IPS-20b (cell line): ENCODE measurements around the gene RPSA.

Experiments
- H3K27ac ChIP-seq: one replicate; pipeline ENCODE4 v1.5.1; 2013; ENCODE audit warnings: low read length
- H3K27me3 ChIP-seq: 2 replicates; pipeline ENCODE4 v1.6.1; 2013; ENCODE audit warnings: mild to moderate bottlenecking, low read length, inconsistent platforms; ENCODE audit not compliant: insufficient read depth
- H3K36me3 ChIP-seq: 2 replicates; pipeline ENCODE4 v1.6.1; 2013; ENCODE audit warnings: low read depth, mild to moderate bottlenecking, inconsistent platforms, low read length, moderate library complexity; ENCODE audit not compliant: insufficient read depth
- H3K4me1 ChIP-seq: 2 replicates; pipeline ENCODE4 v1.6.1; 2013; ENCODE audit warnings: mild to moderate bottlenecking, control low read depth, inconsistent platforms, low read length, moderate library complexity; ENCODE audit not compliant: insufficient read depth
- H3K4me3 ChIP-seq: 2 replicates; pipeline ENCODE4 v1.5.1; 2013; ENCODE audit warnings: mild to moderate bottlenecking, low read length, inconsistent platforms
- H3K9ac ChIP-seq: 2 replicates; pipeline ENCODE4 v1.6.1; 2013; ENCODE audit warnings: low read depth, mild to moderate bottlenecking, inconsistent platforms, low read length, moderate library complexity
- H3K9me3 ChIP-seq: 2 replicates; pipeline ENCODE4 v1.6.1; 2013; ENCODE audit warnings: mild to moderate bottlenecking, low read depth, low read length, inconsistent platforms; ENCODE audit not compliant: insufficient read depth

The RPSA gene

GRCh38 chr3:39428745-39429201, 22.3 kb downstream of the RPSA start:
- Histone ChIP-seq H3K4me1 (no peaks in the 10 kb centered on the region), H3K27ac (no peak overlapping the region), H3K36me3 (no peaks in the 10 kb centered on the region)

GRCh38 chr3:39429466-39429865, 22.9 kb downstream of the RPSA start:
- no peaks in the 10 kb centered on the region for H3K4me1 ChIP-seq
- H3K36me3 ChIP-seq = no peaks in the 10 kb centered on the region
- no peaks in the 10 kb centered on the region for H3K27me3 ChIP-seq
- H3K27ac ChIP-seq = no peak overlapping the region
- no peaks in the 10 kb centered on the region for H3K9me3 ChIP-seq
- no peak overlapping the region for H3K4me3 ChIP-seq
- H3K9ac ChIP-seq = no peak overlapping the region

More at GRCh38 chr3:39428745-39429201, 22.3 kb downstream of the RPSA start:
- H3K27me3 ChIP-seq = no peaks in the 10 kb centered on the region
- no peak overlapping the region for H3K9ac ChIP-seq
- H3K4me3 ChIP-seq = no peak overlapping the region
- no peaks in the 10 kb centered on the region for H3K9me3 ChIP-seq

- no peaks in the 10 kb centered on the region for H3K9me3 ChIP-seq
Measured at GRCh38 chr3:39432342-39432741, 25.8 kb downstream of the RPSA start.

DNA sequence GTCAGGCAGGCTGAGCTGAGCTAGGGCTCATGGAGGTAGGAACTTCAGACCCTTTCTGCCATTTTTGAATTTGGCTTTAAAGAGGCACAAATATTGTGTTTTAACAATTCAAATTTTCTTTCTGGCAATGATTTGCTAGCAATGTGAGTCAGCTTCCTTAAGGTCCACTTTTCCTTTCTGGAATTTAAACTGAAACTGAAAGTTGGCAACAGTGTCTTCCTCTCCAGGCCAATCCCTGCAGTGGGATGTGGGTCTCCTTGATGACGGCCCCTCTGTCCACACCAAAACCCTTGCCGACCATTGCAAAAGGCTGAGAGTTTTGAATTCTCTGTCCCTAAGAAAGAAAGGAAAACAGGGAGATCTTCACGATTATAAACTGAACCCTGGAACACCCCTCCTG, 27.1 kb downstream of the RPSA start:
- Histone ChIP-seq H3K4me1 (no peaks in the 10 kb centered on the region), H3K27ac (no peak overlapping the region), H3K9me3 (no peaks in the 10 kb centered on the region), H3K27me3 (no peaks in the 10 kb centered on the region), H3K9ac (no peak overlapping the region), H3K4me3 (no peak overlapping the region), H3K36me3 (no peaks in the 10 kb centered on the region)

More at GRCh38 chr3:39432342-39432741, 25.8 kb downstream of the RPSA start:
- Histone ChIP-seq H3K27me3 (no peaks in the 10 kb centered on the region), H3K36me3 (no peaks in the 10 kb centered on the region), H3K4me3 (no peak overlapping the region), H3K27ac (no peak overlapping the region), H3K4me1 (no peaks in the 10 kb centered on the region), H3K9ac (no peak overlapping the region)

DNA sequence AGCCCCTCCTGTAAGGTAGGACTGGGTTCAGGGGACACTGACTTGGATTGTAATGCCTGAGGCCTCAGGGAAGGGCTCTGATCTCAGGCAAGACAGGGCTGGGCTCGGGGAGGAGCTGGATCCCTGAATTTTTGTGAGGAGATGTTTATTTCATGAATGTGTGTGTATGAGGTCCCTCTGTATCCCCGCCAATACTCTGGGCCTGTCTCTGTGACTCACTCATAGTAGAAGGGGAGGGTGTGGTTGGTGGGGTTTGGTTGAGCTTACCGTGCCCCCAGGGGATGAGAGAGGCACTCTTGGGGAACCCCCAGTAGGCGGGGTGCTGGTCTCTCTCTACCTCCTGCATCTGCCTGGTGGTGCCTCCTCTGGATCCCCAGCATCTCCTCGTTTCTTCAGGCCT, 28.1 kb downstream of the RPSA start:
- no peaks in the 10 kb centered on the region for H3K9me3 ChIP-seq
- H3K9ac ChIP-seq = no peak overlapping the region
- no peak overlapping the region for H3K27ac ChIP-seq

GRCh38 chr3:39435006-39435748, 28.7 kb downstream of the RPSA start:
- Histone ChIP-seq H3K36me3 (no peaks in the 10 kb centered on the region), H3K4me3 (no peak overlapping the region), H3K9ac (no peak overlapping the region), H3K27me3 (no peaks in the 10 kb centered on the region), H3K9me3 (no peaks in the 10 kb centered on the region), H3K4me1 (no peaks in the 10 kb centered on the region), H3K27ac (no peak overlapping the region)

More for the DNA sequence above, 28.1 kb downstream of the RPSA start:
- H3K4me3 ChIP-seq = no peak overlapping the region
- no peaks in the 10 kb centered on the region for H3K27me3 ChIP-seq
- no peaks in the 10 kb centered on the region for H3K36me3 ChIP-seq
- no peaks in the 10 kb centered on the region for H3K4me1 ChIP-seq

DNA sequence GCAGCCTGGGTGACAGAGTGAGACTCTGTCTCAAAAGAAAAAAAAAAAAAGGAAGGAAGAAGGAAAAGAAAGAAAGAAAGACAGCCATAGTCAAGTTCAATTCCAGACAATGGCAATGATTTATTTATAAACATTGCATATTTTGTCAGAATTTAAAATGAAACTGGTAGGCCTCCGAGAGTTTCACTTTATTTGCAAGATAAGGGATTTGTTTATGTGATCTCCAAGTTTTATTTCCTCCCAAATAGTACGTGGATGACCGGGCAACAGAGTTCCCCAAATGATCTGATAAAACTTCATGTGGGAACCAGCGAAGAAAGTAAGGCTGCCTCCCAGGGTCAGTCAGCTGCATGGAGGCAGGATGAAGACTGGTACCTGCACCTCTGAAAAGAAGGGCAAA, 32.4 kb downstream of the RPSA start:
- no peaks in the 10 kb centered on the region for H3K4me1 ChIP-seq
- H3K36me3 ChIP-seq = no peaks in the 10 kb centered on the region
- no peak overlapping the region for H3K9ac ChIP-seq
- no peak overlapping the region for H3K4me3 ChIP-seq
- no peaks in the 10 kb centered on the region for H3K9me3 ChIP-seq
- no peak overlapping the region for H3K27ac ChIP-seq
- no peaks in the 10 kb centered on the region for H3K27me3 ChIP-seq

DNA sequence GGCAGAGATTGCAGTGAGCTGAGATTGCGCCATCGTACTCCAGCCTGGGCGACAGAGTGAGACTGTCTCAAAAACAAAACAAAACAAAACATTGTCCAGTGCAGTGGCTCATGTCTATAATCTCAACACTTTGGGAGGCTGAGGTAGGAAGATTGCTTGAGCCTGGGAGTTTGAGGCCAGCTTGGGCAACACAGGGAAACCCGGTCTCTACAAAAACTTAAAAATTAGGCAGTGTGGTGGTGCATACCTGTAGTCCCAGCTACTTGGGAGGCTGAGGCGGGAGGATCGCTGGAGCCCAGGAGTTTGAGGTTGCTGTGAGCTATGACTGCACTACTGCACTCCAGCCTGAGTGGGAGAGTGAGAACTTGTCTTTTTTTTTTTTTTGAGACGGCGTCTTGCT, 33.8 kb downstream of the RPSA start:
- H3K27ac ChIP-seq = no peak overlapping the region
- no peak overlapping the region for H3K9ac ChIP-seq
- H3K4me3 ChIP-seq = no peak overlapping the region
- H3K36me3 ChIP-seq = no peaks in the 10 kb centered on the region
- no peaks in the 10 kb centered on the region for H3K4me1 ChIP-seq
- H3K27me3 ChIP-seq = no peaks in the 10 kb centered on the region
- no peaks in the 10 kb centered on the region for H3K9me3 ChIP-seq

DNA sequence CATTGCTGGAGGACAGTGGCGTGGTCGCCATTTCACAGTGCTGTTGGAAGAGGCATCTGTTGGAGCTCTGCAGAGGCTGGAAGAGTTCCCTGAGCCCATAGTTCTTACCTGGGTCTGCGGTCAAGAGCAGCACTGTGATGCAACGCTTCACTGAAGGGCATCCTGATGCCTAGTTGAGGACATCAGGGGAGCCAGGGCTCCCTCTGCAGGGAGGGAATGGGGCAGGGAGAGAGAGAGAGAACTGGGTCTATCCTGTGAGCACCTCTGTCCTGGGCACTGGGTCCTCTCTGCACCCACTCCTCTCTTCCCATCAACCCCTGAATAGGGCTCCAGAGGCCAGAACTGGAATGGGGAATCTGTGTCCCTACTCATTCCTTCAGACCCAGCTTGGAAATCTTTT, 37.0 kb downstream of the RPSA start:
- Histone ChIP-seq H3K9ac (no peak overlapping the region), H3K36me3 (no peaks in the 10 kb centered on the region), H3K27me3 (no peaks in the 10 kb centered on the region), H3K27ac (no peak overlapping the region), H3K9me3 (no peaks in the 10 kb centered on the region), H3K4me1 (no peaks in the 10 kb centered on the region), H3K4me3 (no peak overlapping the region)

DNA sequence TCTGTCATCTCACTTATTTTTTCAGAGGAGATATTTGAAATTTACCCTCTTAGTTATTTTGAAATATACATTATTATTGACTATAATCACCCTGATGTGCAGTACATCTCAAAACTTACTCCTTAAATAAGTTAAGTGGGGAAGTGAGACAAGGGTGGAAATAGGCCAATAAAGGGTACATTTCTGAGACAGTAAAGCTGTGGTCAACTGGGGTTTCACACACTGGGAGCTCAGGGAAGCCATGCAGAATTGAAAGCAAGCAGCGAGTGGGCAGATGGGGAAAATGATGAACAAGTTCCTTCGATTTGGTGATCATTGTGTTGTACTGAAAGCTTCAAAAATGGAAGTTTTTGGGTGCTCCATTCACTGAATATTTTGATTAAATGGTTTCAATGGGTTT, 39.4 kb downstream of the RPSA start:
- no peaks in the 10 kb centered on the region for H3K4me1 ChIP-seq
- H3K27ac ChIP-seq = no peak overlapping the region
- no peaks in the 10 kb centered on the region for H3K27me3 ChIP-seq

GRCh38 chr3:39446444-39446843, 39.9 kb downstream of the RPSA start:
- Histone ChIP-seq H3K27ac (no peak overlapping the region), H3K27me3 (no peaks in the 10 kb centered on the region), H3K36me3 (no peaks in the 10 kb centered on the region), H3K4me1 (no peaks in the 10 kb centered on the region), H3K4me3 (no peak overlapping the region), H3K9ac (no peak overlapping the region), H3K9me3 (no peaks in the 10 kb centered on the region)

More for the DNA sequence above, 39.4 kb downstream of the RPSA start:
- H3K9me3 ChIP-seq = no peaks in the 10 kb centered on the region
- H3K9ac ChIP-seq = no peak overlapping the region
- H3K36me3 ChIP-seq = no peaks in the 10 kb centered on the region
- no peak overlapping the region for H3K4me3 ChIP-seq

DNA sequence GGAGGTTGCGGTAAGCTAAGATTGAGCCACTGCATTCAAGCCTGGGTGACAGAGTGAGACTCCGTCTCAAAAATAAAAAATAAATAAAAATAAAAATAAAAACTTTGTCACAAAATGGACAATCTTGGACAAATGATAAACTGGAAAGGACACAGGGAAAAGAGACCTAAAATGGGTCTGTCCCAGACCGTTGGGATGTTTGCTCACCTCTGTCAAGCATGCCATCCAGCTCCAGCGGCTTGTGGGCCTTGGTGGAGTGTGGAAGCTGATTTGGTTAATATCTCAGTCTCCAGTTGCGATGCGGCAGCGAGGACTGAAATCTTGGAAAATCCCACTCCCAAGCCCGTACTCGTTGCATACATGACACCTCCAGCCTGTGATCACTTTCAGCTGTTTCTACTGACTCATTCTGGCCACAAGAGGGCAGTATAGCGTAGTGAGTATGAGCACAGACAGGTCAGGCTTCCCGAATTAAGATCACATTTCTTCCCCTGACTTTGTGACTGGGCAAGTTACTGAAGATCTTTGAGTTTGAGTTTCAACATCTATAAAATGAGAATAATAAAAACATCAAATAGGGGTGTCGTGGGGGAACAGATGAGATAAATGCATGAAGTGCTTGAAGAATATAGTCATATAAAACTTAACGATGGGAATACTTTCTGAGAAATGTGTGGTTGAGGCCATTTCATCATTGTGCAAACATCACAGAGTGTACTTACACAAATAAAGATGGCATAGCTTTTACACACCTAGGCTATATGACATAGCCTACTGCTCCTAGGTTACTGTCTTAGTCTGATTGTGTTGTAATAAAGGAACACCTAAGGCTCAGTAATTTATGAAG, 41.3 kb downstream of the RPSA start:
- no peak overlapping the region for H3K4me3 ChIP-seq
- H3K36me3 ChIP-seq = no peaks in the 10 kb centered on the region
- no peak overlapping the region for H3K9ac ChIP-seq
- no peaks in the 10 kb centered on the region for H3K27me3 ChIP-seq
- no peaks in the 10 kb centered on the region for H3K9me3 ChIP-seq
- no peaks in the 10 kb centered on the region for H3K4me1 ChIP-seq
- no peak overlapping the region for H3K27ac ChIP-seq
